ENCODE results near the gene CLEC4M. TPM values are rescaled to one million over a fixed set of nuclear protein-coding genes. Genes with fewer than 3 reads are reported as not detected.

The CLEC4M gene
- total RNA-seq, 1 donor from 2014 or later, result 4.8 TPM

GRCh38 chr19:7740682-7741054 lies 22.4 kb upstream of the CLEC4M start:
- TF ChIP-seq CTCF (IDR thresholded peaks at IDR 0.05), result no peak
- intact Hi-C loops (cut with DNase I), result no loop called here
- no peaks in the 10 kb centered on the region for H3K27me3 ChIP-seq
- ATAC-seq (no peak), DNase-seq (peak; percentile 0)
- H3K4me1 ChIP-seq, result no peaks in the 10 kb centered on the region
- H3K36me3 ChIP-seq, result no peaks in the 10 kb centered on the region
- no peak overlapping the region for H3K27ac ChIP-seq
- no peak overlapping the region for H3K4me3 ChIP-seq
- H3K9me3 ChIP-seq, result no peaks in the 10 kb centered on the region

- no peaks in the 10 kb centered on the region for H3K9me3 ChIP-seq
- TF ChIP-seq CTCF (IDR thresholded peaks at IDR 0.05), result no peak
- H3K36me3 ChIP-seq, result no peaks in the 10 kb centered on the region
- H3K4me3 ChIP-seq, result no peak overlapping the region
- H3K27ac ChIP-seq, result no peak overlapping the region
- H3K27me3 ChIP-seq, result no peaks in the 10 kb centered on the region
- ATAC-seq (no peak), DNase-seq (no peak)
- H3K4me1 ChIP-seq, result no peaks in the 10 kb centered on the region
- intact Hi-C loops (cut with DNase I), result no loop called here
These were observed 20.5 kb upstream of the CLEC4M start for GRCh38 chr19:7742575-7742974.

GRCh38 chr19:7742991-7743390 lies 20.1 kb upstream of the CLEC4M start:
- Histone ChIP-seq H3K4me3 (no peak overlapping the region), H3K9me3 (no peaks in the 10 kb centered on the region), H3K27ac (no peak overlapping the region), H3K27me3 (no peaks in the 10 kb centered on the region), H3K36me3 (no peaks in the 10 kb centered on the region), H3K4me1 (no peaks in the 10 kb centered on the region)
- DNase-seq (no peak), ATAC-seq (no peak)
- TF ChIP-seq CTCF (IDR thresholded peaks at IDR 0.05), result no peak
- intact Hi-C loops (cut with DNase I), result no loop called here

- H3K9me3 ChIP-seq, result no peaks in the 10 kb centered on the region
- DNase-seq (no peak), ATAC-seq (no peak)
- no peak overlapping the region for H3K4me3 ChIP-seq
- H3K27ac ChIP-seq, result no peak overlapping the region
- TF ChIP-seq CTCF (IDR thresholded peaks at IDR 0.05), result no peak
- H3K27me3 ChIP-seq, result no peaks in the 10 kb centered on the region
- H3K36me3 ChIP-seq, result no peaks in the 10 kb centered on the region
- H3K4me1 ChIP-seq, result no peaks in the 10 kb centered on the region
- intact Hi-C loops (cut with DNase I), result no loop called here
These were observed 19.6 kb upstream of the CLEC4M start for GRCh38 chr19:7743425-7743841.

GRCh38 chr19:7744199-7744786 lies 18.8 kb upstream of the CLEC4M start:
- TF ChIP-seq CTCF (IDR thresholded peaks at IDR 0.05), result no peak
- no peak for ATAC-seq
- Histone ChIP-seq H3K9me3 (no peaks in the 10 kb centered on the region), H3K27me3 (no peaks in the 10 kb centered on the region), H3K36me3 (no peaks in the 10 kb centered on the region), H3K27ac (no peak overlapping the region), H3K4me3 (no peak overlapping the region), H3K4me1 (no peaks in the 10 kb centered on the region)
- intact Hi-C loops (cut with DNase I), result no loop called here
- no peak for DNase-seq
